NCI-H2196 (cell line): ENCODE measurements around the gene PHYKPL.

ENCODE experiments used
- DNase-seq: peaks from one replicate; lab custom pipeline; 2025; ENCODE audit not compliant: unreplicated experiment; lab: John Stamatoyannopoulos, UW

PHYKPL gene

GRCh38 chr5:178224403-178224802, 8.2 kb downstream of the PHYKPL start:
- DNase-seq = no peak

GRCh38 chr5:178223828-178224335, 8.7 kb downstream of the PHYKPL start:
- no peak for DNase-seq

GRCh38 chr5:178223196-178223773, 9.3 kb downstream of the PHYKPL start:
- no peak for DNase-seq

- DNase-seq = no peak
These were observed 10.3 kb downstream of the PHYKPL start for GRCh38 chr5:178222292-178222691.

GRCh38 chr5:178221853-178222252, 10.7 kb downstream of the PHYKPL start:
- DNase-seq = no peak

GRCh38 chr5:178221282-178221681, 11.3 kb downstream of the PHYKPL start:
- no peak for DNase-seq

- no peak for DNase-seq
These were observed 13.8 kb downstream of the PHYKPL start for GRCh38 chr5:178218827-178219226.

- no peak for DNase-seq
These were observed 14.3 kb downstream of the PHYKPL start for GRCh38 chr5:178218237-178218776.

GRCh38 chr5:178216779-178217178, 15.8 kb downstream of the PHYKPL start:
- DNase-seq = no peak

GRCh38 chr5:178216088-178216534, 16.5 kb downstream of the PHYKPL start:
- no peak for DNase-seq

GRCh38 chr5:178215280-178216002, 17.2 kb downstream of the PHYKPL start:
- no peak for DNase-seq

GRCh38 chr5:178214160-178214803, 18.3 kb downstream of the PHYKPL start:
- no peak for DNase-seq

GRCh38 chr5:178213748-178214151, 18.9 kb downstream of the PHYKPL start:
- no peak for DNase-seq

- no peak for DNase-seq
These were observed 19.6 kb downstream of the PHYKPL start for GRCh38 chr5:178213003-178213461.

- DNase-seq = no peak
These were observed 20.2 kb downstream of the PHYKPL start for GRCh38 chr5:178212241-178213002.

- no peak for DNase-seq
These were observed 21.2 kb downstream of the PHYKPL start for GRCh38 chr5:178211095-178212048.

- no peak for DNase-seq
These were observed 21.9 kb downstream of the PHYKPL start for GRCh38 chr5:178210686-178211085.

- no peak for DNase-seq
These were observed 22.5 kb downstream of the PHYKPL start for GRCh38 chr5:178210073-178210535.

- DNase-seq = no peak
These were observed 23.1 kb downstream of the PHYKPL start for GRCh38 chr5:178209334-178210072.
